Forelimb muscle (tissue), 1 donor: ENCODE results near the gene SMG5. TPM values are rescaled to one million over a fixed set of nuclear protein-coding genes. Genes with fewer than 3 reads are reported as not detected.
"Not testable (repeated sequence)": the region's sequence is repeated elsewhere in the genome, so short reads cannot be mapped to it uniquely, and the experiment has no call there.

Experiments used
- DNase-seq: peaks from one replicate; pipeline ENCODE4 v3.0.0-alpha.2; 2013; ENCODE audit warnings: low read depth
- polyA plus RNA-seq: library from polyadenylated mRNA; unstranded; fragments of 120-200 nt; gene quantifications from one replicate; pipeline ENCODE4 v1.2.1, GENCODE V29; 2013; ENCODE audit not compliant: insufficient read length

SMG5 gene, protein sequence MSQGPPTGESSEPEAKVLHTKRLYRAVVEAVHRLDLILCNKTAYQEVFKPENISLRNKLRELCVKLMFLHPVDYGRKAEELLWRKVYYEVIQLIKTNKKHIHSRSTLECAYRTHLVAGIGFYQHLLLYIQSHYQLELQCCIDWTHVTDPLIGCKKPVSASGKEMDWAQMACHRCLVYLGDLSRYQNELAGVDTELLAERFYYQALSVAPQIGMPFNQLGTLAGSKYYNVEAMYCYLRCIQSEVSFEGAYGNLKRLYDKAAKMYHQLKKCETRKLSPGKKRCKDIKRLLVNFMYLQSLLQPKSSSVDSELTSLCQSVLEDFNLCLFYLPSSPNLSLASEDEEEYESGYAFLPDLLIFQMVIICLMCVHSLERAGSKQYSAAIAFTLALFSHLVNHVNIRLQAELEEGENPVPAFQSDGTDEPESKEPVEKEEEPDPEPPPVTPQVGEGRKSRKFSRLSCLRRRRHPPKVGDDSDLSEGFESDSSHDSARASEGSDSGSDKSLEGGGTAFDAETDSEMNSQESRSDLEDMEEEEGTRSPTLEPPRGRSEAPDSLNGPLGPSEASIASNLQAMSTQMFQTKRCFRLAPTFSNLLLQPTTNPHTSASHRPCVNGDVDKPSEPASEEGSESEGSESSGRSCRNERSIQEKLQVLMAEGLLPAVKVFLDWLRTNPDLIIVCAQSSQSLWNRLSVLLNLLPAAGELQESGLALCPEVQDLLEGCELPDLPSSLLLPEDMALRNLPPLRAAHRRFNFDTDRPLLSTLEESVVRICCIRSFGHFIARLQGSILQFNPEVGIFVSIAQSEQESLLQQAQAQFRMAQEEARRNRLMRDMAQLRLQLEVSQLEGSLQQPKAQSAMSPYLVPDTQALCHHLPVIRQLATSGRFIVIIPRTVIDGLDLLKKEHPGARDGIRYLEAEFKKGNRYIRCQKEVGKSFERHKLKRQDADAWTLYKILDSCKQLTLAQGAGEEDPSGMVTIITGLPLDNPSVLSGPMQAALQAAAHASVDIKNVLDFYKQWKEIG
- polyA plus RNA-seq: 53.3 TPM

DNA sequence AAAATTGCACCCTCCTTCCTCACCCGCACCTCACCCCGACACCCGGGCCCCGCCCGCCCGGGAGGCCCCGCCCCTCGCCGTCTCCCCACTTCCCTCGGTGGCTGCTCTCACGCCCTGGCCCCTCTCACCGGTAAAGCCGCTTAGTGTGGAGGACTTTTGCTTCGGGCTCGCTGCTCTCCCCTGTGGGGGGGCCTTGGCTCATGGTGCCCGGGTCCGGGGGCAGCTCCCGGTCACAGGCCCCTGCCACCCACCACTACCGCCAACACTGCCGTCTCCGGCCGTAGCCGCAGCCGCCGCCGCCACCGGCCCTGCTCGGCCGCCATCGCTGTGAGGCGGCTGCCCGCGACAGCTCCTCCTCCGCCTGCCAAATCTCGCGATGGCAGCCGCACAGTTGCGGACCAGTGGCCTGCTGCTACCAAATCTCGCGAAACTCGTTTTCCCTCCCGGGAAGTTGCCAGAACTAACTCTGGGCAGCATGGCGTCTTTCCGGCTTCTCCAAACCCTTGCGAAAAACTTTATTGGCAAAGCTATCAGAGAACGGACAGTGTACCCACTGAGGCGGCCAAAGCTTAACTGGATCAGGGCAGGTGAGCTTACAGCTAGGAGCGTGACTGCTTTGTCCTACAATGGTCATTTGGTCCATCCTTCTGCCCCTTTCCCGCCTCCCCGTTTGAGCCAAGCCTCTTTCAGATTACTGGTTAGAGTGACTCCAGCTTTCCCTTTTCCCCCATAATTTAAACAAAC, at the start of gene SMG5:
Gene SMG5, minus strand, starts transcription at position 347 of the 744 bp plus-strand sequence. Its CDS starts 145 bp downstream, at position 202.
- DNase-seq: peak; percentile 99

DNA sequence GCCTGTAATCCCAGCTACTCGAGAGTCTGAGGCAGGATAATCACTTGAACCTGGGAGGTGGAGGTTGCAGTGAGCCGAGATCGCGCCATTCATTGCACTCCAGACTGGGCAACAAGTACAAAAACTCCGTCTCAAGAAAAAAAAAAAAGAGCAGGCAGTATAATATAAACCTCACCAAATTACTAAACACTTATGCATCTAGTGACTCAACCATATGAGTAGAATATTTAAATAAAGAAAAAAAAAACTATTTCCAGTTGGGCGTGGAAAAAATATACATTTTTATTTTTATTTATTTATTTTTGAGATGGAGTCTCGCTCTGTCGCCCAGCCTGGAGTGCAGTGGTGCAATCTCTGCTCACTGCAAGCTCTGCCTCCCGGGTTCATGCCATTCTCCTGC, 40.6 kb upstream of the SMG5 start:
- DNase-seq: not testable (repeated sequence)

DNA sequence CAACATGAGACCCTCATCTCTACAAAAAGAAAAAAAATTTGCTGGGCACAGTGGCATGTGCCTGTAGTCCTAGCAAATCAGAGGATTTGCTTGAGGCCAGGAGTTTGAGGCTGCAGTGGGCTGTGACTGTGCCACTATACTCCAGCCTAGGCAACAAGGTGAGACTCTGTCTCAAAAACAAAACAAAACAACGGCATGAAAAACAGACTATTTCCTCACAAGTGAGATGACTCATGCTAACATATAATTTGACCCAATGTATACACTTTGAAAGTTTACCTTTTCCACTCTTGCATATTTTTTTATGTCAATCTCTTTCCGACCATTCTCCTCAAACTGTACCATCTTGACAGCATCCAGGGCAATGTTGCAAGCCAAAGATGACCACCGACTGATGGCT, 37.9 kb upstream of the SMG5 start:
- DNase-seq: no peak

DNA sequence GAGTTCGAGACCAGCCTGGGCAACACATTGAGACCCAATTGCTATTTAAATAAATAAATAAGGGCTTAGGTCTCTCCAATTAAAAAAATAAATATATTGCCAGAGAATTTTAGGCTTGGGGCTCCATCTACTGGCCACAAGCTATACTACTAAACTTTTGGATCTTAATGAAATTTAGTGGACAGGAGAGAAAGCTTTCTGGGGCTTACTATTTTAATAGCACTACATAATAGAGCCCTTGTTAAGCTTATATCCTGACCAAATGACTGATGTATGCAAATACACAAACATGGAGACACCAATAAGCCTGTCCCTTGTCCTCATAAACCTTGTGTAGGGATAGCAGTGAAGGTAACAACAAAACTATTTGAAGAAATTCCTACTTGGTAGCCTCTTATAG, 37.0 kb upstream of the SMG5 start:
- DNase-seq: no peak

DNA sequence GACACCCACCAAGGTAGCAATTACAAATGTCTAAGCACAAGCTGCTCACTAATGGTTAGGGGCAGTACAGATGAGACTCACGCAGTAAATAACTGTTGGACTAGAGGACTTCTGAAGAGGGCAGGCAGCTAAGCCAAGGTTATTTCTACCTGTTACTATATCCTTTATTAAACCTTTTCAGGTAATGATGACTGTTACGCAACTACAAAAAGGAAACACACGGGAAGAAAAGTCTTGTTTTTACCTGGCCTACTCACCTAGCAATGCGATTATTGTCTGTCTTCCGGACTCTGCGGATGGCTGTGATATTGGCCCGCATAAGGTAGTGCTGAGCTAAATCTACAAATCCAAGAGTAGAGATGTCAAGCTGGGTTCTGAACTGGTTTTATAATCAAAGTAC, 34.3 kb upstream of the SMG5 start:
- no peak for DNase-seq

DNA sequence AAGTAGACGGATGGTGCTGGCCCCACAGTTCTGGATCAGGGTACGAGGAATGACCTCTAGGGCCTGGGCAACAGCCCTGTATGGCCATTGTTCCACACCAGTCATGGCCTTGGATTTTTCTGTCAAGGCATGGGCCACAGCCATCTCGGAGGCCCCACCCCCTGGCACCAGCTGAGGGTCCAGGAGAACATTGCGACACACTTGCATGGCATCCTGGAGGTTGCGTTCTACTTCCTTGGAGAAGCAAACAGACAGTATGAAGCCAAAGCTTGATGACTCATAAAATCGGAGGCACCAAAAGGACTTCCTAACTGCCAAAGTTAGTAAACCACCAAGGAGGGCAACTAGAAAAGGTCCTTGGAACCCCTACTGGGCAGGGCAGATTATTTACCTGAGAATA, 28.3 kb upstream of the SMG5 start:
- no peak for DNase-seq

DNA sequence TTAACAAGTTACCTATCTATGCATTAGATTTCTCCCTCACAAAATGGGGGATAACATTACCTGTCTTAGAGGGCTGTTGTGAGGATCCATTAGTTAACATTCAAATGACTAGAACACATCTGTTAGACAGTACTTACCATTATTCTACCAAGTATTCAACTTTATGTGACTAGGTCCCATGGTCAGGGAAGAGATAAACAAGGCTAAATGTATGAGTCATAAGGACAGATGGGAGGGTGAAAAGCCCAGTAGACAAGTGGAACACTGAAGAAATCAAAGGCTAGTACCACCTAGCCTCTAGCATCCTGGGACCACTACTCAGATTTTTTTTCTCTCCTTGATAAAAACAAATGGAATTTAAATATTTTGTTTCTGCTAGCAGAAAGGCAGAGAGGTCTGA, 25.5 kb upstream of the SMG5 start:
- DNase-seq: no peak

DNA sequence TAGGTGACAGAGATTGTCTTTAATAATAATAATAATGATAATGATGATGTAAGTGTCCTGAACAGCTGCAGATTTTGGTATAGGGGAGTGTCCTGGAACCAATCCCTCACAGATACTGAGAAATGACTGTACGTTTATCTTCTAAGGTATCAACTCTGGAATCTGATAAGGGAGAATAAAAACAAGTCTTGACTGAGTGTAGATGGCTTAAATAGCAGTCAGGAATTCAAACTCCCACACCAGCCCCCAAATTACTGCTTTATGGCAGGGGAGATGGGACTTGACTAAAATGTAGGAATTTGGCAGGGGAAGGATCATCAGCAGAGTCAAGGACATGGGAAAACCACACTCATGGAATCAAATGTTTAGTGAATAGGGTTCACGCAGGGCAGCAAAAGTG, 22.6 kb upstream of the SMG5 start:
- DNase-seq: no peak

GRCh38 chr1:156303241-156303640, 20.6 kb upstream of the SMG5 start:
- DNase-seq: no peak

- DNase-seq: no peak
Observed at GRCh38 chr1:156298852-156299357, 16.3 kb upstream of the SMG5 start, which contains the start of gene VHLL. Gene VHLL (minus strand): TSS chr1:156299307. CDS start chr1:156299189, 118 bp downstream.

DNA sequence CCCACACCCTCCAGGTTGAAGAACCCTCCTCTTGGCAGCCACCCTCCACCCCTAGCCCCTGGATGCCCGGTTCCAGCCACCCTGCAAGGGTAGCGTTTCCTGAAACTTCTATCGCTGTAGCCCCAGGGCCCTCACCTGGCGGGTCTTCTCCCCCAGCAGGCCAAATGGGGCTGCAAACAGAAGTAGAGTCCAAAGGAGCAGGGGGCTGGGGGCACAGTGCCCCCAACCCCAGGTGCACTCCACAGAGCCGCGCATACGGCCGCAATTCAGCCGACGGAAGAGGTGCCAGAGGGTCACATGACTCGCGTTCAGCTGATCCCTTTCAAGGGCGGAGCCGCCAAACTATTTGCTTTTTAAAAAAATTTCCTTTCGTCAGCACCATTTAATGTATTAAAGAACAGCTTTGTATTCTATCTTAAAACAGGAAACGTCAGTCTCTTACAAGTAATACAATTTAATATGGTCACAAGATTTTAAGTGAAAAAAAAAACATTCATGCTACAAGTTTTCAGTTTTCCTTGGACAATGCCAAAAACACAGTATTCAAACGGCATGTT, 12.8 kb upstream of the SMG5 start, which contains the start of gene GLMP:
Gene GLMP, minus strand, starts transcription at position 289 of the 557 bp plus-strand sequence. Its CDS starts 34 bp downstream, at position 255.
- DNase-seq: peak; percentile 50

DNA sequence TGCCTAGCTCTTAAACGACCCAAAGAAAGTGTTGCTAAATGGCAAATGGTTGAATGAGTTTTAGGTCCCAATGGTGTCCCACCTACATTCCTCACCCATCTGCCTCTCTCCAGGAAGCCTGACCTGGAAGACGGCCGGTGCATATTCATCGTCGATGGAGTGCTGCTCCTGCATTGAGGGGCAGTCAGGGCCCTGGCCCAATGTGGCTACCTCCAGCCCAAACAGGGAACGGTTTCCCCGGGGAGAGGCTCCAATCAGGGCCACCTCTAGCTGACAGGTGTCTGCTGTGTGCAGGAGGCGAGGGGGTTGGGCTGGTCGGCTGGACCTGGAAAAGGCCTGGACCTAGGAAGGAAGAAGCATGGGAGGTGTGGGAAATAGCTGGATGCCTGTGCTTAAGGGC, 11.3 kb upstream of the SMG5 start:
- no peak for DNase-seq

DNA sequence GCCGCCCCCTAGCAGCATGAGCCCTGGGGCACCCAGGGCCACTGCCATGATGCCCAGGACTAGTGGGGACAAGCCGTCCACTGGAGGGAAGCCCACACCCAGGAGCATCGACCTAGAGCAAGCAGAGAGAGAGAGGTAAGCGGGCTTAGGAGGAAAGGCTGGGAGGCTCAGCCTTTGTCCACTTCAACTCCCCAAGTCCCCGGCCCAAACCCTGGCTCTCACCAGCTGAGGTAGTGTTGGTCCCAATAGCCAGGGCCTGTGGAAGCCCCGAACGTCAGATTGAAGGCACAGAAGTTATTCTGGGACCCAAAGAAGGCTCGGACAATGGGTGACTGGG, 10.4 kb upstream of the SMG5 start:
- no peak for DNase-seq

DNA sequence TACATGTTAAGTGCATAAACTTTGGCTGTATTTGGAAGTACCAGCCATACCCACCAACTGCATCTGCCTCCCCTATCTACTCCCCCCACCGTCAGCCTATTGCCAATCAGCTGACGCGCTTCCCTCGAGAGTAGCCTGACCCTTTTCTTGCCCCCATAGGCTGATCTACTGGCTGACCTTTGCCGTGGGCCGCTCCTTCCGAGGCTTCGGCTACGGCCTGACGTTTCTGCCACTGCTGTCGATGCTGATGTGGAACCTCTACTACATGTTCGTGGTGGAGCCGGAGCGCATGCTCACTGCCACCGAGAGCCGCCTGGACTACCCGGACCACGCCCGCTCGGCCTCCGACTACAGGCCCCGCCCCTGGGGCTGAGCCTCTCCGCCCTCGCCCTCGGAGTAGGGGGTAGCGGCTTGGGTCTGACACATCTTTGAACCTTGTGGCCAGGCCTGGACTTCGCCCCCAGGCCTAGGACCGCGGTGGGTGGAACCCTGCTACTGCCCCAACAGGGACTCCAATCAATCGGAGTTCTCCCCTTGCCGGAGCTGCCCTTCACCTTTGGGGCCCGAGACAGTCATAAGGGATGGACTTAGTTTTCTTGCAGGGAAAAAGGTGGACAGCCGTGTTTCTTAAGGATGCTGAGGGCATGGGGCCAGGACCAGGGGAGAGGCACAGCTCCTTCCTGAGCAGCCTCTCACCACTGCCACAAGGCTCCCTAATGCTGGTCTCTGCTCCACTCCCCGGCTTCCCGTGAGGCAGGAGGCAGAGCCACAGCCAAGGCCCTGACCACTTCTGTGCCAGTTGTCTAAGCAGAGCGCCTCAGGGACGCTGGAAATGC, 8.8 kb upstream of the SMG5 start:
- peak; percentile 26 for DNase-seq

DNA sequence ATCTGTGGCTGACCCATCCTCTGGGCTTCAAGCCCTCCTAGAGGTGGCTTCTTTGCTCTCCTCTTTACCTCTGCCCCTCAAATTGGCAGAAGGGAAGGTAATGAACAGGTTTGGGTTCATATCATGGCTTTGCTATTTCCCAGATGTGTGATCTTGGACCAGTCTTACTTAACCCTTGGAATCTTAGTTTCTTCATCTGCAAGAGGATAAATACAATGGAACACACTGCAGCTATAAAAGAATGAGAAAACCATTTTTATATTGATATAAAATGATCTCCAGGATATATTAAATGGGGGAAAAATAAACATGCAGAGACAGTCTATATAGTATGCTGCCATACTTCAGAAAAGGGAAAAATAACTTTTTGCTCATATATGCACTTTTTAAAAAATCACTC, 7.2 kb upstream of the SMG5 start:
- DNase-seq: no peak

GRCh38 chr1:156286061-156286460, 3.4 kb upstream of the SMG5 start:
- no peak for DNase-seq

GRCh38 chr1:156285437-156285836, 2.8 kb upstream of the SMG5 start:
- DNase-seq: no peak

DNA sequence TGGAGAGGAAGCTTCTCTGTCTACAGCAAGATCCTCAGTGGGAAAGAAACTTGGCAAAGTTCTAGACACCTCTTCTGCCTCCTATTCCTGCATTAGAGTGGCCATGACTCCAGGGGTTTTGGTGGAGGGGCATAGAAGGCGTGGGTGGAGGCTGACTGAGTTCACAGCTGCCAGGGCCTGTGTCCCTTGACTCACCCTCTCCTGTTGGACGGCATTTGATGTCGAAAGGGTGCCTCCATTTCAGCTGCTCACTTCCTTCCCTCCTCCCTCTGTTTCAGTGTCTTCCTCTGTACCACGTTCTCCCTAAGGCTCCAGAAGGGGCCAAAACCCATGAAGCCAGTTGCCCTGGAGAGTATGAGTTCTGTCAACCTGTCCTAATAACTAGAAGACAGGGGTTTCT, 2.1 kb upstream of the SMG5 start:
- no peak for DNase-seq

- no peak for DNase-seq
Observed at GRCh38 chr1:156284112-156284511, 1.5 kb upstream of the SMG5 start, which contains the start of gene TMEM79. Gene TMEM79 (plus strand): TSS chr1:156284325. CDS start chr1:156285227, 902 bp downstream.

GRCh38 chr1:156283521-156283920, 896 bp upstream of the SMG5 start:
- no peak for DNase-seq
